Smooth muscle cell (in vitro differentiated cells): Measurements from ENCODE around the gene PPFIA3. TPM values are rescaled to one million over a fixed set of nuclear protein-coding genes. Genes with fewer than 3 reads are reported as not detected.
"Not testable (repeated sequence)": the region's sequence is repeated elsewhere in the genome, so short reads cannot be mapped to it uniquely, and the experiment has no call there.

Experiments used
- DNase-seq: peaks from one replicate; lab custom pipeline; 2025; ENCODE audit not compliant: unreplicated experiment; lab: John Stamatoyannopoulos, UW
- H2AFZ ChIP-seq: fragments of 200-600 bp; sonication (generic); 2 replicates; pipeline ENCODE4 v1.6.0; 2016; ENCODE audit warnings: antibody characterized with exemption, low read depth, mild to moderate bottlenecking
- H3F3A ChIP-seq: fragments of 200-600 bp; sonication (generic); 2 replicates; pipeline ENCODE4 v1.6.0; 2017; ENCODE audit warnings: antibody characterized with exemption, low read depth
- H3K27ac ChIP-seq: fragments of 200-600 bp; sonication (generic); 2 replicates; pipeline ENCODE4 v1.5.1; 2016; ENCODE audit warnings: low read depth, mild to moderate bottlenecking
- H3K27me3 ChIP-seq: fragments of 200-600 bp; sonication (generic); 2 replicates; pipeline ENCODE4 v1.6.1; 2016; ENCODE audit warnings: low read depth, mild to moderate bottlenecking
- H3K36me3 ChIP-seq: fragments of 200-600 bp; sonication (generic); 2 replicates; pipeline ENCODE4 v1.5.1; 2016; ENCODE audit warnings: low read depth
- H3K4me1 ChIP-seq: fragments of 200-600 bp; sonication (generic); 2 replicates; pipeline ENCODE4 v1.5.1; 2016; ENCODE audit warnings: low read depth
- H3K4me2 ChIP-seq: fragments of 200-600 bp; sonication (generic); 2 replicates; pipeline ENCODE4 v1.6.0; 2016; ENCODE audit warnings: mild to moderate bottlenecking
- H3K4me3 ChIP-seq: fragments of 200-600 bp; sonication (generic); 2 replicates; pipeline ENCODE4 v1.5.1; 2016; ENCODE audit warnings: mild to moderate bottlenecking
- H3K79me2 ChIP-seq: fragments of 200-600 bp; sonication (generic); 2 replicates; pipeline ENCODE4 v1.6.0; 2016; ENCODE audit warnings: low read depth, mild to moderate bottlenecking
- H3K9ac ChIP-seq: fragments of 200-600 bp; sonication (generic); 2 replicates; pipeline ENCODE4 v1.6.0; 2016; ENCODE audit warnings: low read depth
- H3K9me3 ChIP-seq: fragments of 200-600 bp; sonication (generic); replicated peaks from 2 replicates; pipeline ENCODE4 v1.5.1; 2016; ENCODE audit warnings: low read depth
- H4K20me1 ChIP-seq: fragments of 200-600 bp; sonication (generic); 2 replicates; pipeline ENCODE4 v1.6.0; 2016; ENCODE audit warnings: low read depth
- CTCF ChIP-seq: fragments of 200-600 bp; sonication (generic); IDR thresholded peaks from 2 replicates; pipeline ENCODE4 v1.5.1; 2017; ENCODE audit warnings: borderline replicate concordance, mild to moderate bottlenecking, antibody characterized with exemption; ENCODE audit not compliant: insufficient read depth, poor library complexity, severe bottlenecking
- WGBS: methylation state at CpG from one replicate; pipeline ENCODE4 v1.1.7; 2016; ENCODE audit warnings: low lambda C conversion rate; 5-methylcytosine and 5-hydroxymethylcytosine counted together
- polyA plus RNA-seq: library from polyadenylated mRNA; unstranded; fragments of >200 nt; fragmentation: Nextera tagmentation; extraction: Ambion mirVana; gene quantifications from 2 replicates; pipeline ENCODE4 v1.2.1, GENCODE V29; 2016
- total RNA-seq: library from RNA; depleted of rRNA; stranded (reverse); fragments of >200 nt; gene quantifications from 2 replicates; pipeline ENCODE4 v1.2.3, GENCODE V29; 2014

Gene PPFIA3
- total and polyA plus RNA-seq, 2 experiments from 2014 or later, result 3.2 to 20.3 TPM

GRCh38 chr19:49141352-49141751, 22.0 kb downstream of the PPFIA3 start:
- Histone ChIP-seq H3K27me3 (no peaks in the 10 kb centered on the region), H3K9me3 (no peaks in the 10 kb centered on the region), H3K27ac (no peak overlapping the region), H3K36me3 (no peaks in the 10 kb centered on the region), H4K20me1 (no peaks in the 10 kb centered on the region), H3K79me2 (no peaks in the 10 kb centered on the region), H3F3A (no peaks in the 10 kb centered on the region), H2AFZ (no peak overlapping the region), H3K4me1 (peaks cover 8% of the 10 kb centered on the region), H3K4me2 (no peak overlapping the region), H3K9ac (no peak overlapping the region), H3K4me3 (no peak overlapping the region)
- DNase-seq, result no peak
- no peak for TF ChIP-seq CTCF
- WGBS, result 86% methylated on average over 6 of the region's 6 CpGs

DNA sequence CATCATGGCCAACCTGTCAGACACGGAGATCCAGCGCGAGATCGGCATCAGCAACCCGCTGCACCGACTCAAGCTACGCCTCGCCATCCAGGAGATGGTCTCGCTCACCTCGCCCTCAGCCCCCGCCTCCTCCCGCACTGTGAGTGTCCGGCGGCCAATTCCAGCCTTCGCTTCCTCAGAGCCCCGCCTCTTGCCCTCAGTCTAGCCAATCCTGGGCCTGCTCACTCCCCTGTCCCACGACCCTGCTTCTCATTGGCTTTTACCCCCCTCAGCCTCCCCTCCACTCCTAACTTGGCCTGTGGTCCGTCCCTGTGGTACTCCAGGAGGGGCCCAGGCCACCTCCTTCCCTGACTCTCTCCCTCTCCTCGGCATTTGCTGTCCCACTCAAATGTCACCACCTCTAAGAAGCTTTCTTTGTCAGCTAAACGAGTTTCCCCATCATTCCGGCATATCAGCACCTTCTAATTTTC, 23.6 kb downstream of the PPFIA3 start:
- H3K9ac ChIP-seq, result no peak overlapping the region
- H3K4me3 ChIP-seq, result peak overlapping the region; percentile 68
- no peaks in the 10 kb centered on the region for H3K9me3 ChIP-seq
- no peaks in the 10 kb centered on the region for H3K27me3 ChIP-seq
- peak overlapping the region; percentile 89 for H2AFZ ChIP-seq
- H3K4me1 ChIP-seq, result peaks cover 8% of the 10 kb centered on the region
- no peaks in the 10 kb centered on the region for H3K79me2 ChIP-seq
- WGBS, result 7% methylated on average over 12 of the region's 21 CpGs
- H3K36me3 ChIP-seq, result no peaks in the 10 kb centered on the region
- peak overlapping the region; percentile 99 for H3K4me2 ChIP-seq
- H4K20me1 ChIP-seq, result no peaks in the 10 kb centered on the region
- peaks cover 6% of the 10 kb centered on the region for H3F3A ChIP-seq
- TF ChIP-seq CTCF, result no peak
- no peak overlapping the region for H3K27ac ChIP-seq
- peak; percentile 61 for DNase-seq

GRCh38 chr19:49145573-49146407, 26.4 kb downstream of the PPFIA3 start:
- H2AFZ ChIP-seq, result no peak overlapping the region

DNA sequence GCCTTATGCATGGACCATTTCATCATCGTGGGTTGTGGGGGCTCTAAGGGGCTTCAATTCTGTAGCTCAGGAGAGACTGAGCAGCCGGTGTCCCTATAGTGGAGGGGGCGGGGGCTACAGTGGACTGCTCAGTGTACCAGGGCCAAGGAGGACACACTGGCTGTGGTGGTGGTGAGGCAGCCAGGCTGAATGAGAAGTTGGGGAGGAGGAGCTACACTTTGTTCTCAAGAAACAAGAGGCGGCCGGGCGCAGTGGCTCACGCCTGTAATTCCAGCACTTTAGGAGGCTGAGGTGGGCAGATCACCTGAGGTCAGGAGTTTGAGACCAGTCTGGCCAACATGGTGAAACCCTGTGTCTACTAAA, 27.0 kb downstream of the PPFIA3 start:
- H2AFZ ChIP-seq, H3K27me3 ChIP-seq, H3K79me2 ChIP-seq, H3K4me3 ChIP-seq, DNase-seq, H3K36me3 ChIP-seq, H3K9me3 ChIP-seq, H3K9ac ChIP-seq, H3K27ac ChIP-seq, H4K20me1 ChIP-seq: not testable (repeated sequence)
- peaks cover 10% of the 10 kb centered on the region for H3F3A ChIP-seq
- H3K4me1 ChIP-seq, result peaks cover 16% of the 10 kb centered on the region
- 36% methylated on average over 7 of the region's 7 CpGs for WGBS
- peak overlapping the region; percentile 78 for H3K4me2 ChIP-seq

More at GRCh38 chr19:49145573-49146407, 26.4 kb downstream of the PPFIA3 start:
- TF ChIP-seq CTCF, result peak; percentile 93
- Histone ChIP-seq H3K4me3 (peak overlapping the region; percentile 35), H3K9me3 (no peaks in the 10 kb centered on the region), H3K27me3 (no peaks in the 10 kb centered on the region), H3K4me2 (peak overlapping the region; percentile 78), H3K4me1 (peaks cover 10% of the 10 kb centered on the region), H3K79me2 (no peaks in the 10 kb centered on the region), H3K9ac (no peak overlapping the region), H3K27ac (no peak overlapping the region), H3K36me3 (no peaks in the 10 kb centered on the region), H3F3A (peaks cover 6% of the 10 kb centered on the region), H4K20me1 (no peaks in the 10 kb centered on the region)
- peak; percentile 83 for DNase-seq
- 10% methylated on average over 23 of the region's 30 CpGs for WGBS
